Activated CD8-positive, alpha-beta memory T cell treated with anti-CD3 and anti-CD28 coated beads, Interleukin-2, amount 50 U/mL, for 1 hour (primary cell): Measurements from ENCODE around the gene TCF4.

Experiments
- DNase-seq: peaks from one replicate; pipeline ENCODE4 v3.0.0-alpha.2; 2020; ENCODE audit errors: extremely low read depth

The TCF4 gene

DNA sequence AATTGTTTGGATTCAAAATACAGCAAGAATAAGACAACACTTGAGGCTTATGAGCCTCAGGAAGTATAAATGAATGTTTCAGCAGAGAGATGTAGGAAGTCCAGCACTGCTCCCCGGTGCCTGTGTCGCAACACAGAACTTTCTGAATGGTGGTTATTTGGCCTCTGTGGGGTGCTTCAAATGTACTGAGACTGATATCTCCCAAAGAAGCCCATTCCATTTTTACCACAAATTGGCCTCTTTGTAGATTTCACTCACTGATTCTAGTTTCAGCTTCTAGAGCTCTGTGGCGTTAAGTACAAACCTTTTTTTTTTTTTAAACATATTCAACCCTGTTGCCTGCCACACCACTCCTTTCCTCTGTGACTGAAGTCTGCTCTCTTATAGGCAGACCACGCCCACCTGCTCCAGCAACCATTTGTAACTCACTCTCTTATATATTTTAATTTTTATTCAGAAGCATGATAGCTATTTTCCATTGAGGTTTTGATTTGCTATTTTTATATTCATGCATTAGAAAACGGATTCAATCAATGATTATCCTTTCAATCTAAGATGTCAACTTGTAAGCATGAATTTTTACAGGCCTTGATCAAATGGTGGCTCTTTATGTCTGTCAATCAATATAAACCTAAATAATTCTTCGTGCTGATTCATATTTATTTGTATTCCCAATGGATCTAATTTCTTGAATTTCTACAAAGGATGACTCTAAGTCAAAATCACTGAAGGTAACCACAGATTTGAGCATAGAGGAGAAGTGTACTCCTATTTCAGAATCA is 351.7 kb downstream of the TCF4 start:
- DNase-seq, result no peak

DNA sequence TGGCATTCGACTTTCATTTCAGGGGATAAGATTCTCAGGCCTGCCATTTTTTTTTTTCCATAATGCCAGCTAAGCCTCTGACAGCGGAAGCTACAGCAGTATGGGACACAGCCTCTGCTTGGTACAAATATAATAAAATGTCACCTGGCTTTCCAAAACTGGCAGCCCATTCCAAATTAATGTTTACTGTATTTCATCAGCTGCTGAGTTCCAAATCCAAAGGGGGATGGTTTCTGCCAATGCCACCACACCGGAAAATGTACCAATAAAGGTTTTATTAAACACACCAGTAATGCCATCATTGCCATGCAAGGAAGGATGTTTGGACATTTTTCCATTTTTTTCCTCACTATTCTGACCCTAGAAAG is 352.9 kb downstream of the TCF4 start:
- DNase-seq, result no peak

DNA sequence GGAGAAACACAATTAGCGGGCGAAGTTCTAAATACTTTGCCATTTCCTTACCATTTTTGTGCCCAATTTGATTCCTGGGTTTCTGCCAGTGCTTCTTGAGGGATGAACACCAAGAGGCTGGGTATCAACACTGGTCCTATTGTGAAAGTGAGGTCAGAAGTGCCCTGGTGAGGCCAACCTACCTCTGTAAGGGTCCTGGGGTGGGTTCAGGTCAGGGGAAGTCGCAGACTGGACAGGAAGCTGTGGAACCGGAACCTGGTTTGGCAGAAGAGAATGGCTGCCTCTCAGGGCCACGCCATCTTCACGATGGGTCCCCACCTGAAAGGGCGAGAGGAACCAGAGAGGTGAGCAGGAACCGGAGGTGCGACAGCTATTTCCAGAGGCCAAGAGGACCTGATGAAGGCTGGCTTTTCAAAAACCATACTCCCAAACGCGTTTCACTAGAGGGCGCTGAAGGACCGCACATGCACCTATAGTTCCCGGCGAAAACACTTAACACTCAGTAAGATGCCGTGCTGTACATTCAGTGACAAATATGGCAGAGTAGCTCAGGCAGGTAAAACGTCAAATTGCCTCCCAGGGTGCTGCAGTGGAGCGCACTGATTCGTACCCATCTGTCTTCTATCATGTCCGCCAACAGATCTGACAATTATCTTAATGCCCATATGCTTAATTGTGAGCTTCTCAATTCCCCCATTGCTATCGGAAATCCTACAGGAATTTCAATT is 353.5 kb downstream of the TCF4 start:
- no peak for DNase-seq

DNA sequence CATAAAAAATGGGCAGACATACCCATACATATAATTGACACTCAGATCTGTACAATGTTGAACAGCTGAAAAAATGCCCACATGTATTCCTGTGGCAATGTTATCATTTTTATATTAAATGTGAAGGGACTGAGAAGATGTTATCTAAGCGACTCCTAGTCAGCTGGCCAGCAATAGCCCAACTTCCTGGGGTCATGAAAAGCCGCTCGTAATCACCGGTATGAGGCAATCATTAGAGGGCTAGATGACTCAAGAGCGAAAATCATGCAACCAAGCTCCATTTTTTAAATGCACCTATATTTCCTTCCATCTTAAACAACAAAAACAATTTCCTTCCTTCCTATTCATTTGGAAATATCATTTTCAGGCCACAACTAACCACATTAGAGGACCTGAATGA is 354.1 kb downstream of the TCF4 start:
- no peak for DNase-seq

DNA sequence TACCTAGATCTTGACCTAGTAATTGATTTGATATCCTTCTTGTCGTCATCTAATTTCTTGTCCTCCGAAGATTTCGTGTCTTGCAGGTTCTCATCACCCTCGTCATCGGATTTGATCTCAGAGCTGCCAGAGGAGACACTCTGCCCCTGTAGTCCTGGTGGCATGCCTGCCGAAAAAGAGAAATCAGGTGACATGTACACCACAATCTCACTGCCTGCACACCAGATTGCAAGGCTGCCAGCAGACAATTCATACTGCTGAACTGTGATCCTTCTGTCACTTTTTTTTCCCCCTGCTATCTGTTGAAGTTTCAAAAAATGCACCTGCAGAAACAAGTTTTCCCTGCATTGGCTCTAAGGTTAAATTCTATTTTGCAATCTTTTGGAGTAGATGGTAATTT is 355.5 kb downstream of the TCF4 start:
- no peak for DNase-seq

DNA sequence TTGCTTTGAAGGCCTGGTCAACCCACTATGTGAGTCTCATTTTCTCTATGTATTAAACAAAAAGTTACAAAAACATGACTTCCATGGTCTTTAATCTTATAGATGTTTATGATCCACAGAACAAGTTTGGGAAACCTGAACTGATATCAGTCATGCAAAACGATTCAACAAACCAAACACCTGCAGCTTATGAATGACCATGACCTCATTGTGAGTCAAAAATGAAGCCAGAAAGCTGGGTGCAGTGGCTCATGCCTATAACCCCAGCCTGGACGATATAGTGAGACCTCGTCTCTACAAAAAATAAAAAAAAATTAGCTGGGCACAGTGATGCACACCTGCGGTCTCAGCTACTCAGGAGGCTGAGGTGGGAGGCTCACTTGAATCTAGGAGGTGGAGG is 358.3 kb downstream of the TCF4 start:
- no peak for DNase-seq

DNA sequence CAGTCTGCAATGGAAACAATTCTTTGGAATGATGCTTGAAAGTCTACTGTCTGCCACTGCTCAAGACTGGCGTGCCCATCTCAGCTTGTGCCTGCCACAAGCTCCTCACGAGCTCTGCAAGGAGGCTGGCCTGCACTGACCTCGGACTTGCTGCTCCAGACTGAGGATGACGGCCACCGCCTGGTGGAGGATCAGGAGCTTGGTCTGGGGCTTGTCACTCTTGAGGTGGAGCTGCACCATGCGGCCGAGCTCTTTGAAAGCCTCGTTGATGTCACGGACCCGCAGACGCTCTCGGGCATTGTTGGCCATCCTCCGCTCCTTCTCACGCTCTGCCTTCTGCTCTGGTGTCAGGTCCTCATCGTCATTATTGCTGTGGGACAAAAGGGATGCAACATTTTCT is 359.3 kb downstream of the TCF4 start:
- no peak for DNase-seq

DNA sequence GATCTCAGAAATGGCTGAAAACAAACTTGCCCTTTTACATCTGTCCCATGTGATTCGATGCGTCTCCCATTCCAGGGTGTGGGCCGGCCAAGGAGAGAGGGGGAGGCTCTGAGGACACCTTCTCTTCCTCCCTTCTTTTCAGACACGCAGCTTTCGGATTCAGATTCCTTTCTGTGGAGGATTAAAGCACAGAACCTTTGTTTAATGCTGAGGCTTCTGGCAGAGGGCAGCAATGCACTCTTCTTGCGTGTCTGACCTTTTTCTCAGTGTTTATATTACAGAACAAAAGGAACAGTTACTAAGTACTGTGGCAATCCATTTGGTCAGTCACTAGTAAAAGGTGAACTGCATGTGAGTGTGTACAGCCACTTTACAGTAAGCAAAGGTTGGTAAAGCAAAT is 359.8 kb downstream of the TCF4 start:
- DNase-seq, result no peak

DNA sequence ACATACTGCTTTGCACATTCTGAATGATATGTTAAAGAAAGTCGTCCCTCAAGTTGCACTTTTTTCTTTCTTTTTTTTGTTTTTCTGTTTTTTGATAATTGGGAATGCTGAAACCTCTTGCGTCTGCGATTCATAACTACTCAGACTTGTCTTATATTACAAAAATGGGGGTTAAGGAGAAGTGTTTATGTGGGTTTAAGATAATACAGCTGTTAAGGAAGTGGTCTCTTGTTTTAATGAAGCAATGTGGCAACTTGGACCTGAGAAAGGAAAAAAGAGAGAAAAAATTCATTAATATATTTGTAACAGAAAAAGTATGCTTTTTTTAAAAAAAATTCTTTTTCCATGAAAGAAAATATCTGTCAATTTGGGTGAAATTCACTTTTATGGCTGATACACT is 360.2 kb downstream of the TCF4 start:
- DNase-seq, result no peak

DNA sequence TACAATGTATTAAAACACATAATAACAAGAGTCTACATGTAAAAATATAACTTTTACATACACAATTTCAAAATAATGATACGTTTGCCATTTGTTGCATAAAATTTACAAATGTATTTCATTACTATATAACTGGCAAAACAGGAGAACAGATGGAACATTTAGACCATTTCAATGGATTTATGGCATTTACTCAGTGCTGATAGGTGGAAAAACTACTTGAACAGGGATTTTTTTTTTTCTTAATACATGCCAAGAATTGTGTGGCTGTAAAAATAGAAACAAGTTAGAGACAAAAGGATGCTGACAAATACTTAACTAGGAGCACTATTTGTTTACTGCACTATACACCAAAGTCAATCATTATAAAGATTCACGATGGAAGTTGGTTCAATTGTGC is 361.9 kb downstream of the TCF4 start:
- DNase-seq, result no peak

DNA sequence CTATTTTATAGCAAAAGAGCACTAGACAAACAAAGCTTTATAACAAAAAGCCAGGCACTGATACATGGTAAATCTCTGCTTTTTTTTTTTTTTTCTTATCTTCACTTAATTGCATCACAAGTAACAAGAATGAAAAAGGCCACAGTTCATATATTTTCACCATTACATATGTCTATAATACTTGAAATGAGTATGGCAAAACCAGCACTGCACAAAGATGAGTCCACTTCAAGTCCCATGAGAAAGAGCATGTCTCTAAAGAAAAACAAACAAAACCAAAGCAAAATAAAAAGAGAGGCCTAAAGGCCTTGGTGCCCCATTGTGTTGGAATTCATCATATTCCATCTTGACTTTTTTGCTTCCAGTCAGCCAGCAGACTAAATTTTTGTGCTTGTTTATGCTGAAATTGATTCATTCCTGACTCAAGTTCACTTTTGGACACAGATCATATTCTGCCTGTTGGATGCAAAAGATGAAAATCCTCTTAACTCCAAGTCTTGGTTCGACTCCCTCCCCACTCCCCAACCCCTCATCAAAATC is 363.8 kb downstream of the TCF4 start:
- no peak for DNase-seq

DNA sequence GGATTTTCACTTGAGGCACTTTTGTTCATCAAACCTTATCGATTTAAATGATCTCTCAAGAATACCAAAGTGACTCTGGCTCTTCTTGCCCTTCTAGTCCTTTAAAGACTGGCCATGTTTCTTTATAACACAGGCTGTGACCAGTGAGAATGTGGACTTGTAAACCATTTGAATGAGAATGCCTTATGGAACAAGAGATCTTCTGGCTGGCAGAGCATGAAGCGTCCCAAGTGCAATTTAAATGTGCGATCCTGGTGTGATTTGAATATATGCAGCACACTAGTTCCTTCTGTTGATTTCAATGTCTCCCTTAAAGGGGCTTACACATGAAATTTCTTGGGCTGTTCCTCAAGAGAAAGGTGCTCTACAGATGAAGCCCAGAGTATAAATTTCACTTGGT is 366.4 kb downstream of the TCF4 start:
- no peak for DNase-seq

DNA sequence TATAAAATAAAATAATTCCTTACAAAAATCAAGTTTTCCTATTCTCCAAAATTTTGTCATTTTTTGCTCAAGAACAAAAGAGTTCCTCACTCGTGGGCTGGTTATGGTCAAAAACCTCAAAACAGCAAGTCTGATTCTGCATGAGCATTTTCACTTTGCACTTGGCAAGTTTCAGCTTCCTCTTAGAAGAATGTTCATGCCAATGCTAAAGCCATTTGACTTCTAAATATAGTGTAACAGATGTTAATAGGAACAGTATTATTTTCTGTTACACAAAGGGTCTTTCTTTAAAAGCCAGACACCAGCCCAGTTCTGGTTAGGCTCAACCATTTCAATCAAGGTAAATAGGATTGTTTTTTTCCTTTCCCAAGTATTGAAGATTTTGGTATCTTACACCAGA is 367.5 kb downstream of the TCF4 start:
- DNase-seq, result no peak

DNA sequence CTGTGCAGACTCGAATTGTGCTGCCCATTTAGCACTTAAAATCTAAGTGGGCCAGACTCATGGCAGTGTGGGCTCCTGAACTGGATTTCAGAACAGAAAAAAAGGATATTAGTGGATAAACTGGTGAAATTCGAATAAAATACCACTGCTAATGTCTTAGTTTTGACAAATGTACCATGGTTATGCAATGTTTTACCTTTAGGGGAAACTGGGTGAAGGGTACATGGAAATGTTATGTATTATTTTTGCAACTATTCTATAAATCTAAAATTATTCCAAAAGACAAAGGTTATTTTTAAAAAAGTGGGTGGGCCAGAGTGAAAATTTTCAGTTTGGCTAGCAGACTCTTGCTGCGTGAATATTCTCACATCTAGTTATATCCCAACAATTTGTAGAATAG is 368.2 kb downstream of the TCF4 start:
- DNase-seq, result no peak

DNA sequence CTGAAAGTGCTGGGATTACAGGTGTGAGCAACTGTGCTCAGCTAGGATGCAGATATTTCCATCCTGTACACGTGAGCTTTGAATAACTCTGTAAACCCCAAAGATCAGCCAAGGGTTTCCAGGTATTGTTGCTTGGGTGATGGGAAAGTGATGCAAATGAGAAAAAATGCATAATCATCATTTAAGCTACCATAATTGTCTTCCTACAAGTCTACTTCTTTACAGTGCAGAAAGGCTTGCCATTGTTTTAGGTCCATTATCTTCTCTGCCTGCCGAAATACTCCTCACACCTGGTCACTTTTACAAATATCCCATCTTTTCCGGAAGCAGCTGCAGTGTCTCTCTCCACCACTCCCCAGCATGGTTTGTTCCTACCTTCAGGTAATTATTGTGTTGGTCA is 368.9 kb downstream of the TCF4 start:
- DNase-seq, result no peak

DNA sequence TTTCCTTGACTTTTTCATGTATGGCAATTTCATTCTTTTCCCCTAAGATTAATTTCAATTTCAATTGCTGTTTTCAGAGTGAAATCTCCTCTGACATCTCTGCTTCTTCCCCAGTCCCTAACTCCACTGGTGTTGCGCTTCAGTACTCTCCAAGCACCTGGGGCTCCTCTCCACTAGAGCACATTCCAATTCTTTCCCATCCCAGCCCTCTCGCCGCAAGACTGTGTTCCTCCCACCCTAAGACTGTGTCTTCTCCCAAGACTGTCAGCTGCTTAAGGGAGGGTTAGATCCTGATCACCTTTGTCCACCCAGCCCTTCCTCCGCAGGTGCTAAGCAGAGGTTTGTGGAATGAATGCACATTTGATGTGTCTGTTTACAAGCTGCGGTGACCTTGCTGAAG is 373.0 kb downstream of the TCF4 start:
- no peak for DNase-seq

DNA sequence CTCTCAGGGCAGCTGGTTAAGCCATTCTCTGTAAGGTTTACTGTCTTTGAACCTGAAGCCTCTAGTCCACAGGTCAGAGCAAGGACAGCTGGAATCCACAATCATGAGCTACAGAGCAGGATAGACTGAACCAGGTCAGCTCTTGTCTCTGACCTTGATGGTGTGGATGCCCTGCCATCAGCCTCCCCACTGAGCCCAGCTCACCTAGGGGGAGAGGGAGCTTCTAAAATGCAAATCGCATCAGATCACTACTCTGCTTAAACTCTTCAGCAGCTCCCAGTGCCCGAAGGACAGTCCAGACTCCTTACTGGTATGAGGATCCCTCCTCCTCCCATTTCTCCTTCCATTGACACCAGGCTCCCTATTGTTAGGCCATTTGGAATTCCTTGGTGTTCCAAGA is 373.5 kb downstream of the TCF4 start:
- no peak for DNase-seq

DNA sequence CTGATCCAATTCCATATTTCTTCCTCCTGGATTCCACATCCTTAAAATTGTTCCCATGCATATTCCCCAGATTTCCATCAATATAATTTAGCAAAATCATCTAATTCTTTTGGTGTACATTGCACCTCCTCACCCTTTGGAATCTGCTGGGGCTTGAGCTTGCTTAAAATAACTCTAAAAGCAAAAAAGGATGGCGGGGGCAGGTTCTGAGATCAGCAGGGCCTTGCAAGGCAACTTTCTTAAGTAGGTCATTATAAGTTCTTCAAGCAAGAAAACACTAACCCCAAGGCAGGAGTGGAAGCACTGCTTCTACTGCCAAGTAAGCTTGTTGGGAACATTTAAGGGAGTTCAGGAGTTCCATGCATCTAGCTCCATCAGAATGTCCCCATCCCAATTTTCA is 374.4 kb downstream of the TCF4 start:
- no peak for DNase-seq

DNA sequence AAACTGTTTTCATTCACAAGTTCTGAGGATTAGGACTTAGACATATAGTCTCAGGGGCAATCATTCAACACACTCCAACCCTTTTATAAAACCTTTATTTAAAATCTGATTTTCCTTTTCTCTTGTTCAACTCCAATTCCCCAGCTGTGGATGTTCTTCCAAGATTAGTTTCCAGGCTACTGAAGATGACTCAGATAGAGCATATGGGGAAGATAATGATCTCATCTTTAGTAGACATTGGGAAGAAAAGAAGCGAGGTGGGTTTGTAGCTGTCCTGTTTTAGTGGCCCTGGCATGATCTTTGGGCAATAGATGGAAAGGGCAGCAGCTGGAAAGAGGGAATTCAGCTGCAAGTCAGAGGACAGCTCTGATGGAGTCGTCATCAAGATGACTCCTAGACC is 381.1 kb downstream of the TCF4 start:
- no peak for DNase-seq

DNA sequence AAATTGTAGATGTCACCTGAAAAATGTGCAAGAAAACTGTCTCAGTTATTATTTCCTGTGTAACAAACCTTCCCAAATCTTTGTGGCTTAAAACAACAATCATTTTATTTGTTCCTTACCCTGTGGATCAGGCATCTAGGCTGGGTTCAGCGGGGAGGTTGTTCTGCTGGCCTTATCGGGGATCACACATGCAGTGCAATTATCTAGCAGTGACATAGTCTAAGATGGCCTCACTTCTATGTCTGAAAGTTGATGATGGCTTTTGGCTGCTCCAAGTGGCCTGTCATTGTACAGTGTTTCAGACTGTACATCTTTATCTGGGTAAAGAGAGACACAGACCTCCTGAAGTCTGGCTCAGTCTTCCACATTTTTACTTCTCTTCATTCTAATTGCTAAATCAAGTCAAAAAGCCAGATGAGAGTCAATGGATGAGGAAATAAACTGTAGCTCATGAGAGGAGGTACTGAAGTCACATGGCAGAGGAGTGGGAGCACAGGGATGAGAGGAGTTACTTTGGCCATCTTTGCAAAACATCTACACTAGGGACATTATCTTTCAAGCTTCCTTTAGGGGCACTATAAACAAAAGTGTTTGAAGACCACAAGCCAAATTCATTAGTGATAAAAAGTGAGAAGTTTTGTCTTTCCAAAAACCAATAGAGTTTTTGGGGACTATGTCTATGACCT is 385.6 kb downstream of the TCF4 start:
- DNase-seq, result no peak

DNA sequence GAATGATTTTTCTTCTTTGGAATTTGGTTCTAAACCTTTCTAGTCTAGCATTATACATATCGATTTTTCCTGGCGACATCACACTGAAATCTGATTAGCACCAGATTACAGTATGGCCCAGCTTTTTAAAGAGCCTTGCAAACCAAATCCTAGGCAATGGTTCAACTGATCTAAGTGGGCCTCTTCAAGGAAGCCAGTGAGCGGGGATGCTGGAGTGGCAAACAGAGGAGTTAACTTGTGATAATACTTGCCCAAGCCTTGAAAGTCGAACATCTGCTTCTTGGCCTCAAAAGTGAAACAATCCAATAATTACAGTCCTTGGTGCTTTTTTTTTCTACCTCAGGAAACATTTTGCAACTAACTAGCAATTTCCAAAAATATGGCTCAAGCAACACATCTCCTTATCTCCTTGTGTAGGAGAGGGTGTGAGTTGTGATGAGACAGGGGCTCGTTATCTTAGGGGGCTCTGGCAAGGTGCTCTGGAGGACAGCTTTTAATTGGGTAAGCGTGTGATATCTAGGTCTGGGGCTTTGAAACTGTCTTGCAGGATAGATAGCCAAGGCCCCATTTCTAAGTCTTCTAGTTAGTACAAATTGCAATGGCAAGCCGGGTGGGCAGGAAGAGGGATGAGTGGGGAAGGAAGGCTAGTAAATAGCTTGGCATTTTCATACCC is 388.6 kb downstream of the TCF4 start:
- DNase-seq, result no peak

DNA sequence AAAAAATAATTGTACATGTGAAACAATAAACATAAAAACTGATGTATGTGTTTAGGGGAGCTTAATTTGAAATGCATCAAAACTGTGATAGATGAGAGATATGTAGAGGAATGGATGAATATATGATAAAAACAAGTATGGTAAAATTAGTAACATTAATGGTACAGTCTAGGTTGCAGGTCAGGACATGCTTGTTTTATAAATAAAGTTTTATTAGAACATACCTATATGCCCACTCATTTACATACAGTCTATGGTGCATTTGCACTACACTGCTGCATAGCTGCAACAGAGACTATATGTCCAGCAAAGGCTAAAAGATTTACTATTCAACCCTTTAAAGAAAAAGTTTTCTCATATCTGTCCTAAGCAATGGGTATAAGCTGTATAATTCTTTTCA is 392.1 kb downstream of the TCF4 start:
- DNase-seq, result no peak
